ENCODE results near the gene ASB2. TPM values are rescaled to one million over a fixed set of nuclear protein-coding genes. Genes with fewer than 3 reads are reported as not detected.

Gene ASB2
- total and polyA plus RNA-seq, 2 of the 13 experiments (the other 11 are each of a cell fraction or from before 2014, with no cell fraction given) = 0.82 to 4.1 TPM

DNA sequence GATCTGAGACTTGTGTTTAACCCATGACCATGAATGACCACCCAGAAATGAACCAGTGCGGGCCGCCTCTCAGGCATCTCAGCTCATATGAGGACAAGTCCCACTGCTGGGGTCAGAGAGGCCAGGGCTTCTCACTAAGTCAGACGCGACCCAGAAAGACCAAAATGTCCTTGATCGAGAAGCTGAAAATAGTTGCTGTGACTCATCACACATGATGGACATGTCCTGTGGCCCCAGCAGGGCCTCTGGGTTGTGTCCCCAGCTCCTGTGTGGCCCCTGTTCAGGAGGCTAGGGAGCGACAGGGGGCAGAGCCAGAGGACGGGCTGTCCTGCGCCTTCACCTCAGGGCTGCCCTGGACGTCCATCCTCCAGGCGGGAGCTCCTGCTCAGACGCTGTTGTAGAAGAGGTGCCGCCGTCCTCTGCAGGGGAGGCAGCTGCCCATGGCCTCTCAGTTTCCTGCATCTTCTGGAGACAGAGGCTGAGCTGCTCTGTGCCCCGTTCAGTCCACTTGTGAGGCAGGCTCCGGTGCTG, 78.2 kb downstream of the ASB2 start (continued):
- TF ChIP-seq ZNF768 (CRISPR knock-in tag; IDR thresholded peaks at IDR 0.05) (0 out of 2 replicates have a peak, but pooled peaks have one; percentile 19), HOXA7 (CRISPR knock-in tag; IDR thresholded peaks at IDR 0.05) (no peak), SAP130 (CRISPR knock-in tag; IDR thresholded peaks at IDR 0.05; ENCODE audit: low read depth) (0 out of 2 replicates have a peak, but pooled peaks have one; percentile 21), ZNF30 (CRISPR knock-in tag; IDR thresholded peaks at IDR 0.05) (no peak), GATAD2A (CRISPR knock-in tag; IDR thresholded peaks at IDR 0.05) (0 out of 2 replicates have a peak, but pooled peaks have one; percentile 21), TEAD3 (CRISPR knock-in tag; optimal IDR thresholded peaks at IDR 0.05; ENCODE audit: borderline replicate concordance) (peak; percentile 27)
- TF ChIP-seq, protein P1, sequence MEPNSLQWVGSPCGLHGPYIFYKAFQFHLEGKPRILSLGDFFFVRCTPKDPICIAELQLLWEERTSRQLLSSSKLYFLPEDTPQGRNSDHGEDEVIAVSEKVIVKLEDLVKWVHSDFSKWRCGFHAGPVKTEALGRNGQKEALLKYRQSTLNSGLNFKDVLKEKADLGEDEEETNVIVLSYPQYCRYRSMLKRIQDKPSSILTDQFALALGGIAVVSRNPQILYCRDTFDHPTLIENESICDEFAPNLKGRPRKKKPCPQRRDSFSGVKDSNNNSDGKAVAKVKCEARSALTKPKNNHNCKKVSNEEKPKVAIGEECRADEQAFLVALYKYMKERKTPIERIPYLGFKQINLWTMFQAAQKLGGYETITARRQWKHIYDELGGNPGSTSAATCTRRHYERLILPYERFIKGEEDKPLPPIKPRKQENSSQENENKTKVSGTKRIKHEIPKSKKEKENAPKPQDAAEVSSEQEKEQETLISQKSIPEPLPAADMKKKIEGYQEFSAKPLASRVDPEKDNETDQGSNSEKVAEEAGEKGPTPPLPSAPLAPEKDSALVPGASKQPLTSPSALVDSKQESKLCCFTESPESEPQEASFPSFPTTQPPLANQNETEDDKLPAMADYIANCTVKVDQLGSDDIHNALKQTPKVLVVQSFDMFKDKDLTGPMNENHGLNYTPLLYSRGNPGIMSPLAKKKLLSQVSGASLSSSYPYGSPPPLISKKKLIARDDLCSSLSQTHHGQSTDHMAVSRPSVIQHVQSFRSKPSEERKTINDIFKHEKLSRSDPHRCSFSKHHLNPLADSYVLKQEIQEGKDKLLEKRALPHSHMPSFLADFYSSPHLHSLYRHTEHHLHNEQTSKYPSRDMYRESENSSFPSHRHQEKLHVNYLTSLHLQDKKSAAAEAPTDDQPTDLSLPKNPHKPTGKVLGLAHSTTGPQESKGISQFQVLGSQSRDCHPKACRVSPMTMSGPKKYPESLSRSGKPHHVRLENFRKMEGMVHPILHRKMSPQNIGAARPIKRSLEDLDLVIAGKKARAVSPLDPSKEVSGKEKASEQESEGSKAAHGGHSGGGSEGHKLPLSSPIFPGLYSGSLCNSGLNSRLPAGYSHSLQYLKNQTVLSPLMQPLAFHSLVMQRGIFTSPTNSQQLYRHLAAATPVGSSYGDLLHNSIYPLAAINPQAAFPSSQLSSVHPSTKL (CRISPR knock-in tag; IDR thresholded peaks at IDR 0.05) = peak; percentile 60
- TF ChIP-seq, protein P2, sequence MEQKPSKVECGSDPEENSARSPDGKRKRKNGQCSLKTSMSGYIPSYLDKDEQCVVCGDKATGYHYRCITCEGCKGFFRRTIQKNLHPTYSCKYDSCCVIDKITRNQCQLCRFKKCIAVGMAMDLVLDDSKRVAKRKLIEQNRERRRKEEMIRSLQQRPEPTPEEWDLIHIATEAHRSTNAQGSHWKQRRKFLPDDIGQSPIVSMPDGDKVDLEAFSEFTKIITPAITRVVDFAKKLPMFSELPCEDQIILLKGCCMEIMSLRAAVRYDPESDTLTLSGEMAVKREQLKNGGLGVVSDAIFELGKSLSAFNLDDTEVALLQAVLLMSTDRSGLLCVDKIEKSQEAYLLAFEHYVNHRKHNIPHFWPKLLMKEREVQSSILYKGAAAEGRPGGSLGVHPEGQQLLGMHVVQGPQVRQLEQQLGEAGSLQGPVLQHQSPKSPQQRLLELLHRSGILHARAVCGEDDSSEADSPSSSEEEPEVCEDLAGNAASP (CRISPR knock-in tag; IDR thresholded peaks at IDR 0.05; ENCODE audit: borderline replicate concordance) = peak; percentile 53; the same call in 1 of the 2 replicates
- TF ChIP-seq, protein P3, sequence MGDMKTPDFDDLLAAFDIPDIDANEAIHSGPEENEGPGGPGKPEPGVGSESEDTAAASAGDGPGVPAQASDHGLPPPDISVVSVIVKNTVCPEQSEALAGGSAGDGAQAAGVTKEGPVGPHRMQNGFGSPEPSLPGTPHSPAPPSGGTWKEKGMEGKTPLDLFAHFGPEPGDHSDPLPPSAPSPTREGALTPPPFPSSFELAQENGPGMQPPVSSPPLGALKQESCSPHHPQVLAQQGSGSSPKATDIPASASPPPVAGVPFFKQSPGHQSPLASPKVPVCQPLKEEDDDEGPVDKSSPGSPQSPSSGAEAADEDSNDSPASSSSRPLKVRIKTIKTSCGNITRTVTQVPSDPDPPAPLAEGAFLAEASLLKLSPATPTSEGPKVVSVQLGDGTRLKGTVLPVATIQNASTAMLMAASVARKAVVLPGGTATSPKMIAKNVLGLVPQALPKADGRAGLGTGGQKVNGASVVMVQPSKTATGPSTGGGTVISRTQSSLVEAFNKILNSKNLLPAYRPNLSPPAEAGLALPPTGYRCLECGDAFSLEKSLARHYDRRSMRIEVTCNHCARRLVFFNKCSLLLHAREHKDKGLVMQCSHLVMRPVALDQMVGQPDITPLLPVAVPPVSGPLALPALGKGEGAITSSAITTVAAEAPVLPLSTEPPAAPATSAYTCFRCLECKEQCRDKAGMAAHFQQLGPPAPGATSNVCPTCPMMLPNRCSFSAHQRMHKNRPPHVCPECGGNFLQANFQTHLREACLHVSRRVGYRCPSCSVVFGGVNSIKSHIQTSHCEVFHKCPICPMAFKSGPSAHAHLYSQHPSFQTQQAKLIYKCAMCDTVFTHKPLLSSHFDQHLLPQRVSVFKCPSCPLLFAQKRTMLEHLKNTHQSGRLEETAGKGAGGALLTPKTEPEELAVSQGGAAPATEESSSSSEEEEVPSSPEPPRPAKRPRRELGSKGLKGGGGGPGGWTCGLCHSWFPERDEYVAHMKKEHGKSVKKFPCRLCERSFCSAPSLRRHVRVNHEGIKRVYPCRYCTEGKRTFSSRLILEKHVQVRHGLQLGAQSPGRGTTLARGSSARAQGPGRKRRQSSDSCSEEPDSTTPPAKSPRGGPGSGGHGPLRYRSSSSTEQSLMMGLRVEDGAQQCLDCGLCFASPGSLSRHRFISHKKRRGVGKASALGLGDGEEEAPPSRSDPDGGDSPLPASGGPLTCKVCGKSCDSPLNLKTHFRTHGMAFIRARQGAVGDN (CRISPR knock-in tag; IDR thresholded peaks at IDR 0.05) = peak; percentile 54
- TF ChIP-seq, protein P4, sequence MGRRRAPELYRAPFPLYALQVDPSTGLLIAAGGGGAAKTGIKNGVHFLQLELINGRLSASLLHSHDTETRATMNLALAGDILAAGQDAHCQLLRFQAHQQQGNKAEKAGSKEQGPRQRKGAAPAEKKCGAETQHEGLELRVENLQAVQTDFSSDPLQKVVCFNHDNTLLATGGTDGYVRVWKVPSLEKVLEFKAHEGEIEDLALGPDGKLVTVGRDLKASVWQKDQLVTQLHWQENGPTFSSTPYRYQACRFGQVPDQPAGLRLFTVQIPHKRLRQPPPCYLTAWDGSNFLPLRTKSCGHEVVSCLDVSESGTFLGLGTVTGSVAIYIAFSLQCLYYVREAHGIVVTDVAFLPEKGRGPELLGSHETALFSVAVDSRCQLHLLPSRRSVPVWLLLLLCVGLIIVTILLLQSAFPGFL (CRISPR knock-in tag; IDR thresholded peaks at IDR 0.05) = no peak
